ENCODE data around the gene DCAKD.

Gene DCAKD, protein sequence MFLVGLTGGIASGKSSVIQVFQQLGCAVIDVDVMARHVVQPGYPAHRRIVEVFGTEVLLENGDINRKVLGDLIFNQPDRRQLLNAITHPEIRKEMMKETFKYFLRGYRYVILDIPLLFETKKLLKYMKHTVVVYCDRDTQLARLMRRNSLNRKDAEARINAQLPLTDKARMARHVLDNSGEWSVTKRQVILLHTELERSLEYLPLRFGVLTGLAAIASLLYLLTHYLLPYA

DNA sequence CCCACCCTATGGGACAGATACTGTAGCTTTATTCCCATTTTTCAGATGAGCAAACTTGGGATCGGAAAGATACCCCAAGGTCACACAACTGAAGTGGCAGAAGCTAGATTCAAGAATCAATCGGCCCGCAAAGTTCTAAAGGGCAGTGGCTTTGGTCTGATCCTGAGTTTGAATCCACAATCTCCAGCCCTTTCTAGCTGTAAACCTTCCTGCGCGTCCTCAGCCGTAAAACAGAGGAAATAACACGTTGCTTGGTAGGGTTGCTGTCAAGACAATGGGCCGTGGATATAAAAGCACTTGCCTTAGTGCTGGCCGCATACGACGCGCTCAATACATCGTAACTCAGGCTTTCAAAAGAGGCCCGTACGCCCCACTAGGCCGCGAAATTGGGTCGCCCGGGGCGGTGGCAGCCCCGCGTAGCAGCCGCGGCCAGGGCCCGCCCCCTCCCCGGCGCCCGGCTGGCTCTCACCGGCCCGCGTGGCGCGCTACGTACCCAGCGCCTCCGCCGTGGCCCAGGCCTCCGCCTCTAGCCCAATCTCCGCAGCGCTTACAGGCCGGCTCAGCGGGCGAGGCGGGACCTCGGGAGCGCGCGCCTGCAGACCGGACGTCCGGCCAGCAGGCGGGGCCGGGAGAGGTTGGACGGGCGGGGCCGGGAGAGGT lies at the start of gene DCAKD:
Gene DCAKD, minus strand, starts transcription at position 573 of the 660 bp plus-strand sequence. CDS start 16,747 bp downstream, outside the sequence.
- DNase-seq, result peak; percentile 76

DNA sequence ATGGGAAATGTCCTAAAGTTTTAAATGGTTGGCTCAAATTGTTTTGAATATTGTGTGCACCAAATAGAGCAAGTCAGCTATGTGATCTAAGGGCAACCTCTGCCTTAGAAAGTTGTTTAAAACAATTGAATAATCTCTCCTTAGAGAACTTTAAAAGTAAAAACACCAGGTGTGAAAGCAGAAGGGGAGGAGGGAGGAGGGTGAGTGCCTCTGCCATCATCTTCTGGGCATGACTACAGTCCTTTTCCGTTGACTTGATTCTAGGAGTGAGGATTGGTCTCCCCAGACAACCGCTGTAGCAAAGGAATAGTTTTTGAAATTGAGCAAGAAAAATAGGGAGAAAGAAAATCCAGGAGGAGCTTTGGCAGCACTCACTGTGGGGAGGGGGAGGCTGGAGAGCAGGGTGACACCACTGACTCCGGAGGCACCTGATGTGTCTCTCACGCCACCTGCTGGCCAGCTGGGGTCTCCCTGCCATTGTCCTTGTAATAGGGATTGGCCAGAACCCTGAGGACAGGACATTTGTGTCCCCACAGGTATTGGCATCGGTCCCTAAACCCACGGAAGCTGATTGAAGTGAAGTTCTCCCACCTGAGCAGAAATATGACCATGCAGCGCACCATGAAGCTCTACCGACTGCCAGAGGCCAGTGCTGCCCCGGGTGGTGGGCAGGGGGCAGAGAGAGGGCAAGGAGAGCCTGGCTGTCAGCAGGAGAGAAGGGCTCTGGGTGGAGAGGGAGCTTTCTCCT lies 47.6 kb upstream of the DCAKD start:
- peak; percentile 64 for DNase-seq

DNA sequence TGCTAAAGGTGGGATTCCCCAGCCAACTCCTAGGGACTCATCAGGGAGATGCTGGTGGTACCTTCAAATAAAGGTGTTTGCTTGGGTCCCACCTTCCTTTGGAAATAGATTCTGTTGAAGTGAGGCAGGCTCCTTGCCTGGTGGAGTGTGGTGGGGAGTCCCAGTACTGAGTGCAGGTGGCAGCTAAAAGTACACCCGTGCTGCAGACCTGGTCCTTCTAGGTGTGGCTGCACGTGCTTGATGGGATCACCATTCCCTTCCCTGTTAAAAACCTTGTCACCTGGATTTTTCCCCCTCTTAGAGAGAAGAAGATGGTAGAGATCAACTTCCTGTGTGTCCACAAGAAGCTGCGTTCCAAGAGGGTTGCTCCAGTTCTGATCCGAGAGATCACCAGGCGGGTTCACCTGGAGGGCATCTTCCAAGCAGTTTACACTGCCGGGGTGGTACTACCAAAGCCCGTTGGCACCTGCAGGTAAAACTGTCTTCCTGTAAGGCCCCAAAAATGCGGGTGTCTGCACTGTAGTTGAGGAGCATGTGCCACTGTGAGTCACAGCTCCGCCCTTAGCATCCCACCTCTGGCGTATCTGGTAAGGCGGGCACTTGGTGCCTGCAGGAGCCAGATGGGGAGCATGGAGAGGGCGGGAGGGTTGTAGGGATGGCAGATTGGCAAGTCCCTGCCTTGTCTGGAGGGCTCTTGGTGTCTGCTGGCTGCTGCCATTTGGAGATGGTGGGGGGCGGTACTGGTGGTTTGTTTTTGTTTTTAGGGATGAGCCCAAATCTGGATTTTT lies 46.8 kb upstream of the DCAKD start:
- DNase-seq, result no peak

DNA sequence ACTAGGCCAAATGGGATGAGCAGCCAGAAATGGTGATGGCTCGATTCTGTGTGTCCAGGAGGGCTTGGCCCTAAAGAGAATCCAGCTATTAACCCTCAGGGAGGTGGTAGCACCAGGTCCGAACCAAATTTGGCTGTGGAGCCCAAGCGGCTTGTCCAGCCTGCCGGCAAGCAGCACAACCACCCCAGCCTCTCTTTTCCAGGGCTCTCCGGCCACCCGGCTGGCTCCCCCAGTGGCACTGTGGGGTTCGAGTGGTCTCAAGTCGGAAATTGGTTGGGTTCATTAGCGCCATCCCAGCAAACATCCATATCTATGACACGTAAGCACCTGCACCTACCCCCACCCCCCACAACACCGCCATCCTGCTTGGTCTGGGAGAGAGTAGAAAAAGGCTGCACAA lies 45.5 kb upstream of the DCAKD start:
- DNase-seq, result no peak

DNA sequence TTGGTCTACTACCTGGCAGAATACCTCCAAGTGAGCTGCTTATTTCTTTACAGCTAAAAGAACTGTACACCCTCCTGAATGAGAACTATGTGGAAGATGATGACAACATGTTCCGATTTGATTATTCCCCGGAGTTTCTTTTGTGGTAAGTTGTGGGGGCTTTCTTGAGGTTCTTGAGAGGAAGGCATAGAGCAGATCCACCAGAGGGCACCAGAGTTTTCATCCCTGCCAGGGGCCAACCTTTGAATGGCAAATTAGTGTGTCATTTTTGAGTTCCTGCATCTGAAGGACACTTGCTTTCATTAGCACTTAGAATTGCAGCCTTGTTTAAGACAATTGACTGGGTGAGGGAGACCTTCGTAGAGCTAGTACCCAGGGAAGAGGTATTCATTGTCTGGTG lies 44.7 kb upstream of the DCAKD start:
- DNase-seq, result peak; percentile 27

- no peak for DNase-seq
Observed at GRCh38 chr17:45093444-45094110, 42.1 kb upstream of the DCAKD start.

DNA sequence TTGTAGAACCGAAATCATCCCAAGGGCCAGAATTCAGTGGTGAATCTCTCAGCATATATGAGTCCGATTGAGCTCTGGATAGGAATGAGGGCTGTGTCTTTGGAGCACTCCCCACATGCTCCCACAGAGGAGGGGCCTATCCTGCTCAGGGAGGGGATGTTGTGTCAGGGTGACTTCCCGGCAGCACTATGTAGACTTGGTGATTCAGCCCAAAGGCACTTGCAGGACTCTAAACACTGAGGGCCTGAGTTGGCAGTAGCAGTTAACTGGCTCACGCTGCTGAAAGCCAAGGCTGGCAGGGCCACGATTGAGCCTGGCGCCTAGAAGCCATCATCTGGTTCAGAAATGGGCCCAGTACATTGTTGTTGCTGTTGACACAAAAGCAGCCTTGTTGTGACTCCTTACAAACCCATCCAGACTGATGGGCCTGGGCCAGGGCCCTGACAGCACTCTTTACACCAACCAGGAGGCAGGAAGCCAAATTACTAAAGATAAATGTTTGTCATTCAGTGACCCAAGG lies 41.5 kb upstream of the DCAKD start:
- DNase-seq, result peak; percentile 95

- no peak for DNase-seq
Observed at GRCh38 chr17:45091778-45092425, 40.5 kb upstream of the DCAKD start.

DNA sequence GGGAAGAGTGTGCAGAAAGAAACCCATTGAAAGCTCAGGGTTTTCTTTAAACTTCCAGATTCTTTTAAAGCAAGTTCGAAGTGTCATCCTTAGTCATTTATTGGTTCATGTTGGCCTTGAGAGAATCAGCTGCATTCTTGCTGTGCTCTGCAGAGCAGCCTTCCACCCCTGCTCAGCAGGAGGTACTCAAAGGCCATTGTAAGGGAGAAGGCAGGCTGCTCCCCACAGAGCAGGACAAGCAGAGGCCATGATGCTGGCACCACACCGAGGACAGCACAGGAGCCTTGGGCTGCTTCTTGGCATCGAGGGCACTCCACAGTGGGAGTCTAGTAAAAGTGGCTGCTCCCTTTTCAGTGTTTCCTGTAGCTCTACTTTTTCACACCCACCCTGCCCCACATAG lies 39.3 kb upstream of the DCAKD start:
- no peak for DNase-seq

DNA sequence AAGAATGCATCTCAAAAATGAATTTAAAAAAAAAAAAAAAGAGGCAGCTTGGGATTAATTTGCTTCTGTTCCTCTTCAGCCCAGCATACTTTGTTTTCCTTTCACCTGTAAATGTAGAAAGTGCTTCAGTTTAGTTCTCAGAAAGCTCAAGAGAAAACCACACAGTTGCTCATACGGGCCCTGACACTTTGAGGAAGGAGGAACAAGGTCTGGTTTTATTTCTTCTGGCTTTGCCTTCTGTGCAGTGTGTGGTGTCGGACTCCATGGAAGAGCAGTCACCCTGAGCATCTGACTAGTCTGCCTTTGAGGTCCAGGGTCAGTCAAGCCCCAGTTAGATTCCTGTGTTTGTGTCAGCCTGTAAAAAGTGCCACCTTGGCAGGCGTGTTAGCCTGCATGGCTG lies 37.3 kb upstream of the DCAKD start:
- no peak for DNase-seq

- no peak for DNase-seq
Observed at GRCh38 chr17:45087978-45088377, 36.5 kb upstream of the DCAKD start.

DNA sequence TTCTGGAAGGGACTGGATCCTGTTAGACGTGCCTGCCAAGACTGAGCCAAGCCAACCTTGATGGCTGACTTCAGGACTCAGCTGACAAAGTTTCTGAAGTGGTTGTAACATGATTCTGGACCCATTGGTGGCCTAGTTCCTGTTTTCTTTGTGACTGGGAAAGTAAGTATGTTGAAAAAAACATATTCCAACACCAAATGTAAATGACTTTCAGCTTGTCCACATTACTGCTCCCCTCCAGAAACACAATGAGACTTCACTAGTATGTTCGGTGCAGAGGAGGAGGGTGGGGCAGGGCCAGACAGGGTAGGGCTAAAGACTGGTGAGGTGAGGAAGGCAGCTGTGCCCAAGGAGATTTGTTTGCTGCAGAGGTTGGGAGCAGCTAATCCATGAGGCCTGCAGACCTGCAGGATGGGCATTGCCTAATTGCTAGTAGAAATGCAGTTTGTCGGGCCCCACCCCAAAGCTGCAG lies 36.1 kb upstream of the DCAKD start:
- no peak for DNase-seq

- no peak for DNase-seq
Observed at GRCh38 chr17:45086865-45087503, 35.6 kb upstream of the DCAKD start.

GRCh38 chr17:45086391-45086790 lies 35.0 kb upstream of the DCAKD start:
- DNase-seq, result no peak

GRCh38 chr17:45081047-45081703 lies 29.7 kb upstream of the DCAKD start:
- DNase-seq, result no peak

GRCh38 chr17:45077643-45078042 lies 26.2 kb upstream of the DCAKD start:
- no peak for DNase-seq

DNA sequence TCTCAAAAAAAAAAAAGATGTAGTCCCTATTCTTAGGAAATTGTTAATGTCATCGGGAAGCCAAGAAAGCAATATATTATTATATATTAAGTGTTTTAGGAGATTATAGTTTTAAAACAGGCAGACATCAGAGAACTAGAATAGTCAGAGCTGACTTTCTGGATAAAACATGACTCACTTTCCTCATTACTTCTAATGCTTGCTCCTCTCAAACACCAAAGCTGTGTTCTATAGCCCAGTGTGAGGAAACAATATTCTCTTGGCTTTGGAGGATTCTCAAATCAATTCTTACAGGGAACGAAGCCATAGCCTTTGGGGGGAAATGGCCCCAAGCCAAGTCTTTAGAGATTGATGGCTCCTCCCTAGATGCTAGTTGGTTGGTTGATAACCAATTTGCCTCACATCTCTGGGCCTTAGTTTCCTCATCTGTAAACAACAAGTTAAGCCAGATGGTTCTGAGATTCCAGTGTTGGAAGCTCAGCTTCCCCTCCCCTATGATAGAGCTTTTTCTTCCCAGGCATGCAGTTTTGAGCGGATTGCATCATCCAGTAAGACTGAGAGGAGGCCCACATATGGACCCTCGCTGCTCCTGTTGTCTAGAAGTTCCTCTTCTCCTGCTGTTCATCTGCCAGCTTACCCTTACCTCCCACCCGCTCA lies 22.1 kb upstream of the DCAKD start:
- no peak for DNase-seq

DNA sequence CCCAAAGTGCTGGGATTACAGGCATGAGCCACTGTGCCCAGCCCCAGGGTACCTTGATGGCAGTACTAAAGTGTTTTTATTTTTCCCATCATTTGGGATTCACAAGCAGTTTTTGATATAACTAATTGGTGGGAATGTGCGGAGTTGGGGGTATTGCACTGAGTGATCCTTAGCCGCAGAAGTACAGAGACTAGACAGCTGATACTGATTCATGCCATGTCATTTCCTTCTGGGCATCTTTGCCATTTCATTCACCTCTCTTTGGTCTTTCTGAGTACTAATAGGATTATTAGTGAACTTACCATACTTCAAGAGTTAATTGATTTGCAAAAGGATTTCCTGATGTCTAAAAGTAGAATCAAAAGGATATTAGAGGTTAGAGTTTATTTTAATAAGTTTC lies 19.4 kb upstream of the DCAKD start:
- no peak for DNase-seq

DNA sequence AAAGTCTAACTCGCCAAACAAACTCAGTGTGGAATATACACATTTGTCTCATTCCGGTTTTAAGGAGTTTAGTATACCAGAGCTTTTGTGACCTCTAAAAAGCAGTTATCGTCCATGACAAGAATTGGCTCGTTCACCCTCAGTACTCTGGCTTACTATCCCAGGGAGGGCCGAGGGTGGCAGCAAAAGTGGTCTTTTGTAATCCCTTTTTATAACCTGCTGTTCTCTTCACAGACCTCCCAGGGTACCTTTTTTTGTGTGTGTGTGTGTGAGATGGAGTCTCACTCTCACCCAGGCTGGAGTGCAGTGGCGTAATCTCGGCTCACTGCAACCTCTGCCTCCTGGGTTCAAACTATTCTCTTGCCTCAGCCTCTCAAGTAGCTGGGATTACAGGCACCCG lies 18.6 kb upstream of the DCAKD start:
- no peak for DNase-seq

GRCh38 chr17:45067637-45068036 lies 16.2 kb upstream of the DCAKD start:
- DNase-seq, result no peak
